Neural cell (in vitro differentiated cells): ENCODE measurements around the gene ITPA. TPM values are rescaled to one million over a fixed set of nuclear protein-coding genes. Genes with fewer than 3 reads are reported as not detected.

Experiments used
- H2AFZ ChIP-seq: fragments of 200-600, 300-800 bp; sonication (generic), shearing (Covaris generic); 2 replicates; pipeline ENCODE4 v1.6.0; 2014; ENCODE audit warnings: low read depth, mild to moderate bottlenecking, antibody characterized with exemption, low read length, moderate library complexity
- H3F3A ChIP-seq: fragments of 200-600 bp; shearing (Covaris generic); 2 replicates; pipeline ENCODE4 v1.6.1; 2016; ENCODE audit warnings: mild to moderate bottlenecking, moderate library complexity, mixed read lengths, antibody characterized with exemption, low read length; ENCODE audit not compliant: insufficient read depth, poor library complexity, severe bottlenecking
- H3K27ac ChIP-seq: fragments of 200-600, 300-800 bp; sonication (generic), shearing (Covaris generic); 2 replicates; pipeline ENCODE4 v1.5.1; 2014; ENCODE audit warnings: mild to moderate bottlenecking, low read length, moderate library complexity
- H3K27me3 ChIP-seq: fragments of 300-800, 200-600 bp; sonication (generic), shearing (Covaris generic); 2 replicates; pipeline ENCODE4 v1.6.0; 2014; ENCODE audit warnings: mild to moderate bottlenecking, low read depth, low read length, moderate library complexity; ENCODE audit not compliant: insufficient read depth
- H3K36me3 ChIP-seq: fragments of 300-800, 200-600 bp; sonication (generic), shearing (Covaris generic); 2 replicates; pipeline ENCODE4 v1.5.1; 2014; ENCODE audit warnings: mild to moderate bottlenecking, antibody characterized with exemption, low read length, moderate library complexity; ENCODE audit not compliant: insufficient read depth
- H3K4me2 ChIP-seq: fragments of 300-800, 200-600 bp; sonication (generic), shearing (Covaris generic); 2 replicates; pipeline ENCODE4 v1.6.0; 2014; ENCODE audit warnings: mild to moderate bottlenecking, low read length
- H3K4me3 ChIP-seq: fragments of 300-800, 200-600 bp; sonication (generic), shearing (Covaris generic); 2 replicates; pipeline ENCODE4 v1.5.1; 2014; ENCODE audit warnings: mild to moderate bottlenecking, low read length, moderate library complexity
- H3K79me2 ChIP-seq: fragments of 200-600 bp; shearing (Covaris generic); replicated peaks from 2 replicates; pipeline ENCODE4 v1.6.0; 2014; ENCODE audit warnings: mild to moderate bottlenecking, low read length, moderate library complexity; ENCODE audit not compliant: insufficient read depth
- H3K9ac ChIP-seq: fragments of 300-800, 200-600 bp; sonication (generic), shearing (Covaris generic); 2 replicates; pipeline ENCODE4 v1.6.1; 2016; ENCODE audit warnings: mild to moderate bottlenecking, low read length, mixed read lengths
- H3K9me2 ChIP-seq: fragments of 200-600 bp; shearing (Covaris generic); 2 replicates; pipeline ENCODE4 v1.6.1; 2016; ENCODE audit warnings: mild to moderate bottlenecking, low read length, mixed read lengths; ENCODE audit not compliant: insufficient read depth
- H3K9me3 ChIP-seq: fragments of 200-600, 300-800 bp; sonication (generic), shearing (Covaris generic); 2 replicates; pipeline ENCODE4 v1.6.1; 2016; ENCODE audit warnings: mild to moderate bottlenecking, mixed run types, low read length, moderate library complexity, mixed read lengths
- H4K20me1 ChIP-seq: fragments of 200-600 bp; shearing (Covaris generic); 2 replicates; pipeline ENCODE4 v1.6.1; 2016; ENCODE audit warnings: mild to moderate bottlenecking, mixed run types; ENCODE audit not compliant: insufficient read depth
- CTCF ChIP-seq: fragments of 450-650 bp; IDR thresholded peaks from 2 replicates; pipeline ENCODE4 v1.5.1; 2014; ENCODE audit warnings: antibody characterized with exemption, mild to moderate bottlenecking, moderate library complexity; ENCODE audit not compliant: poor library complexity, severe bottlenecking
- EP300 ChIP-seq: fragments of 450-650 bp; conservative IDR thresholded peaks from 2 replicates; pipeline ENCODE4 v1.6.1; 2014; ENCODE audit warnings: antibody characterized with exemption, mild to moderate bottlenecking, moderate library complexity; ENCODE audit not compliant: poor library complexity, severe bottlenecking
- EZH2 ChIP-seq: fragments of 200-600, 300-800 bp; shearing (Covaris generic), sonication (generic); IDR thresholded peaks from 2 replicates; pipeline ENCODE4 v1.6.1; 2014; ENCODE audit warnings: antibody characterized with exemption, low read length, borderline replicate concordance, mild to moderate bottlenecking; ENCODE audit not compliant: insufficient read depth, poor library complexity, severe bottlenecking
- MXI1 ChIP-seq: fragments of 450-650 bp; conservative IDR thresholded peaks from 2 replicates; pipeline ENCODE4 v1.6.1; 2014; ENCODE audit warnings: antibody characterized with exemption, mild to moderate bottlenecking; ENCODE audit not compliant: poor library complexity, severe bottlenecking
- POLR2AphosphoS5 ChIP-seq: IDR thresholded peaks from 2 replicates; pipeline ENCODE4 v1.6.1; 2012
- RAD21 ChIP-seq: fragments of 450-650 bp; conservative IDR thresholded peaks from 2 replicates; pipeline ENCODE4 v1.6.1; 2014; ENCODE audit warnings: antibody characterized with exemption, mild to moderate bottlenecking, moderate library complexity
- SMC3 ChIP-seq: fragments of 450-650 bp; conservative IDR thresholded peaks from 2 replicates; pipeline ENCODE4 v1.6.1; 2014; ENCODE audit warnings: antibody characterized with exemption, mild to moderate bottlenecking, moderate library complexity; ENCODE audit not compliant: poor library complexity
- TAF1 ChIP-seq: IDR thresholded peaks from 2 replicates; pipeline ENCODE4 v1.6.1; 2012; ENCODE audit warnings: low read depth
- polyA plus RNA-seq: library from polyadenylated mRNA; depleted of rRNA; stranded (reverse); fragments of >200 nt; gene quantifications from 2 replicates; pipeline ENCODE4 v1.2.3, GENCODE V29; 2014

Gene ITPA
- polyA plus RNA-seq, 1 donor from 2014 or later, result 87.1 TPM

- TF ChIP-seq EZH2 (no peak), POLR2AphosphoS5 (no peak)
- no peaks in the 10 kb centered on the region for H3F3A ChIP-seq
- H3K4me3 ChIP-seq, result no peak overlapping the region
- H3K9me3 ChIP-seq, result no peaks in the 10 kb centered on the region
- H3K4me2 ChIP-seq, result no peak overlapping the region
- H3K79me2 ChIP-seq, result no peaks in the 10 kb centered on the region
- H3K27ac ChIP-seq, result no peak overlapping the region
- no peaks in the 10 kb centered on the region for H3K9me2 ChIP-seq
- H4K20me1 ChIP-seq, result no peaks in the 10 kb centered on the region
- H3K27me3 ChIP-seq, result peaks cover 6% of the 10 kb centered on the region
- no peaks in the 10 kb centered on the region for H3K36me3 ChIP-seq
- no peak overlapping the region for H3K9ac ChIP-seq
- no peak overlapping the region for H2AFZ ChIP-seq
Observed at GRCh38 chr20:3231116-3231515, 21.8 kb downstream of the ITPA start.

- Histone ChIP-seq H3F3A (no peaks in the 10 kb centered on the region), H3K4me2 (no peak overlapping the region), H3K27ac (no peak overlapping the region), H3K36me3 (no peaks in the 10 kb centered on the region), H3K27me3 (peaks cover 13% of the 10 kb centered on the region), H3K9me2 (no peaks in the 10 kb centered on the region), H3K9ac (no peak overlapping the region), H2AFZ (no peak overlapping the region), H4K20me1 (no peaks in the 10 kb centered on the region), H3K4me3 (no peak overlapping the region), H3K9me3 (no peaks in the 10 kb centered on the region), H3K79me2 (no peaks in the 10 kb centered on the region)
- TF ChIP-seq CTCF (no peak), EZH2 (no peak), EP300 (no peak), RAD21 (no peak), POLR2AphosphoS5 (no peak)
Observed at GRCh38 chr20:3231889-3232588, 22.7 kb downstream of the ITPA start.

GRCh38 chr20:3233131-3233990 is 24.1 kb downstream of the ITPA start:
- Histone ChIP-seq H3K27ac (no peak overlapping the region), H3K9me3 (peaks cover 7% of the 10 kb centered on the region), H4K20me1 (no peaks in the 10 kb centered on the region), H3K4me2 (no peak overlapping the region), H3F3A (no peaks in the 10 kb centered on the region), H3K79me2 (no peaks in the 10 kb centered on the region), H3K36me3 (no peaks in the 10 kb centered on the region), H3K9ac (no peak overlapping the region), H3K9me2 (no peaks in the 10 kb centered on the region), H3K27me3 (peaks cover 26% of the 10 kb centered on the region), H3K4me3 (no peak overlapping the region), H2AFZ (no peak overlapping the region)
- no peak for TF ChIP-seq EZH2
- TF ChIP-seq SMC3, result no peak
- TF ChIP-seq TAF1, result no peak
- no peak for TF ChIP-seq CTCF
- no peak for TF ChIP-seq POLR2AphosphoS5
- TF ChIP-seq MXI1, result no peak
